CD14-positive monocyte (primary cell): Measurements from ENCODE around the gene KIAA0586. TPM values are rescaled to one million over a fixed set of nuclear protein-coding genes. Genes with fewer than 3 reads are reported as not detected.
"Not testable (repeated sequence)": the region's sequence is repeated elsewhere in the genome, so short reads cannot be mapped to it uniquely, and the experiment has no call there.

Source experiments
- DNase-seq, 3 donors: peaks; one replicate each; pipeline ENCODE4 v3.0.0-alpha.2; 2011 to 2022
- H2AFZ ChIP-seq: 2 replicates; pipeline ENCODE4 v1.6.0; 2012; ENCODE audit warnings: mild to moderate bottlenecking, low read depth, low read length, inconsistent platforms; ENCODE audit not compliant: insufficient read depth, poor library complexity, severe bottlenecking
- H3K27ac ChIP-seq, 2 donors: 1 replicate in 1 of 2; 2 replicates in 1 of 2; pipeline ENCODE4 v1.5.1; 2012 to 2013; ENCODE audit warnings: low read length in 2 of 2, control low read depth in 1 of 2, inconsistent platforms in 1 of 2, low read depth in 1 of 2, mild to moderate bottlenecking in 1 of 2
- H3K27me3 ChIP-seq, 2 donors: one replicate each; pipeline versions ENCODE4 v1.6.0 to v1.6.1; 2011 to 2013; ENCODE audit warnings: low read length in 2 of 2; ENCODE audit not compliant: control insufficient read depth in 2 of 2, insufficient read depth in 2 of 2
- H3K36me3 ChIP-seq, 2 donors: replicated peaks in 1 of 2; 1 replicate in 1 of 2; 2 replicates in 1 of 2; pipeline versions ENCODE4 v1.5.1 to v1.6.1; 2012 to 2013; ENCODE audit warnings: low read length in 2 of 2, control low read depth in 1 of 2, inconsistent platforms in 1 of 2, mild to moderate bottlenecking in 1 of 2; ENCODE audit not compliant: insufficient read depth in 2 of 2, control insufficient read depth in 1 of 2
- H3K4me1 ChIP-seq, 2 donors: 1 replicate in 1 of 2; 2 replicates in 1 of 2; pipeline versions ENCODE4 v1.5.1 to v1.6.1; 2012 to 2013; ENCODE audit warnings: low read length in 2 of 2, control low read depth in 1 of 2, inconsistent platforms in 1 of 2, mild to moderate bottlenecking in 1 of 2, moderate library complexity in 1 of 2; ENCODE audit not compliant: insufficient read depth in 2 of 2, control insufficient read depth in 1 of 2
- H3K4me2 ChIP-seq: replicated peaks from 2 replicates; pipeline ENCODE3; 2012; ENCODE audit warnings: low read length, moderate library complexity, mild to moderate bottlenecking; ENCODE audit not compliant: poor library complexity, severe bottlenecking; ENCODE audit errors: extremely low read depth
- H3K4me3 ChIP-seq, 3 experiments: fragments of 200-600 bp in 1 of 3; sonication (generic) in 1 of 3; replicated peaks in 1 of 3; 1 replicate in 2 of 3; 2 replicates in 1 of 3; pipeline ENCODE4 v1.5.1; 2011 to 2013; ENCODE audit warnings: low read length in 3 of 3, mild to moderate bottlenecking in 3 of 3, control low read depth in 2 of 3, low read depth in 2 of 3, inconsistent platforms in 1 of 3, moderate library complexity in 1 of 3
- H3K79me2 ChIP-seq: 2 replicates; pipeline ENCODE4 v1.6.0; 2012; ENCODE audit warnings: mild to moderate bottlenecking, control low read depth, inconsistent platforms, low read length, moderate library complexity; ENCODE audit not compliant: insufficient read depth
- H3K9ac ChIP-seq: 2 replicates; pipeline ENCODE4 v1.6.0; 2017; ENCODE audit warnings: low read length, mild to moderate bottlenecking; ENCODE audit not compliant: insufficient read depth, poor library complexity, severe bottlenecking
- H3K9me3 ChIP-seq, 2 donors: replicated peaks in 1 of 2; 1 replicate in 1 of 2; 2 replicates in 1 of 2; pipeline versions ENCODE4 v1.5.1 to v1.6.1; 2012 to 2013; ENCODE audit warnings: low read length in 2 of 2, control low read depth in 1 of 2; ENCODE audit not compliant: control insufficient read depth in 1 of 2, insufficient read depth in 1 of 2
- H4K20me1 ChIP-seq: 2 replicates; pipeline ENCODE4 v1.6.0; 2012; ENCODE audit warnings: mild to moderate bottlenecking, low read length, control low read depth, moderate library complexity; ENCODE audit not compliant: insufficient read depth
- H3K27ac Mint-ChIP-seq, 7 donors: one replicate each; pipeline ENCODE4 v1.8.0; 2020; ENCODE audit warnings: mild to moderate bottlenecking in 7 of 7, mixed read lengths in 7 of 7, moderate library complexity in 6 of 7, inconsistent platforms in 2 of 7
- H3K27me3 Mint-ChIP-seq, 3 donors: one replicate each; pipeline ENCODE4 v1.8.0; 2021 to 2022; ENCODE audit warnings: low read depth in 3 of 3, mild to moderate bottlenecking in 3 of 3, mixed read lengths in 3 of 3, moderate library complexity in 3 of 3, inconsistent platforms in 1 of 3
- H3K36me3 Mint-ChIP-seq, 2 donors: one replicate each; pipeline ENCODE4 v1.8.0; 2020; ENCODE audit warnings: mixed read lengths in 2 of 2, inconsistent platforms in 1 of 2, mild to moderate bottlenecking in 1 of 2
- H3K4me1 Mint-ChIP-seq: one replicate; pipeline ENCODE4 v1.8.0; 2020; ENCODE audit warnings: mild to moderate bottlenecking, mixed read lengths
- H3K4me3 Mint-ChIP-seq, 2 donors: one replicate each; pipeline ENCODE4 v1.8.0; 2020; ENCODE audit warnings: mild to moderate bottlenecking in 2 of 2, mixed read lengths in 2 of 2, moderate library complexity in 1 of 2
- H3K9me3 Mint-ChIP-seq, 7 donors: one replicate each; pipeline ENCODE4 v1.8.0; 2020 to 2022; ENCODE audit warnings: mixed read lengths in 7 of 7, mild to moderate bottlenecking in 6 of 7, moderate library complexity in 6 of 7, inconsistent platforms in 2 of 7
- WGBS: methylation state at CpG from one replicate; pipeline ENCODE4 v1.1.5; 2013; ENCODE audit warnings: missing lambda C conversion rate; ENCODE audit not compliant: insufficient coverage; 5-methylcytosine and 5-hydroxymethylcytosine counted together
- intact Hi-C, 2 donors: fragments of 100-400 bp; cut with micrococcal nuclease; formaldehyde crosslinking; loops; one replicate each; pipeline versions ENCODE4 v1.15.0 to v1.15.1; 2023
- polyA plus RNA-seq, 3 donors: library from polyadenylated mRNA; depleted of rRNA in 1 of 3; unstranded in 2 of 3; stranded (reverse) in 1 of 3; fragments of 300-500 nt in 2 of 3; fragments of >200 nt in 1 of 3; fragmentation: Illumina TruSeq in 2 of 3; gene quantifications; 1 replicate in 2 of 3; 2 replicates in 1 of 3; pipeline ENCODE4 v1.2.3, GENCODE V29; 2012 to 2021
- TF ChIP-seq, protein P1 (sequence below): fragments of 200-600 bp; IDR thresholded peaks from one replicate; pipeline ENCODE4 v1.8.0; 2022; ENCODE audit warnings: antibody characterized with exemption, mild to moderate bottlenecking

Gene KIAA0586
- polyA plus RNA-seq, 3 donors = 3.4 to 7.5 (median 4.4) TPM

DNA sequence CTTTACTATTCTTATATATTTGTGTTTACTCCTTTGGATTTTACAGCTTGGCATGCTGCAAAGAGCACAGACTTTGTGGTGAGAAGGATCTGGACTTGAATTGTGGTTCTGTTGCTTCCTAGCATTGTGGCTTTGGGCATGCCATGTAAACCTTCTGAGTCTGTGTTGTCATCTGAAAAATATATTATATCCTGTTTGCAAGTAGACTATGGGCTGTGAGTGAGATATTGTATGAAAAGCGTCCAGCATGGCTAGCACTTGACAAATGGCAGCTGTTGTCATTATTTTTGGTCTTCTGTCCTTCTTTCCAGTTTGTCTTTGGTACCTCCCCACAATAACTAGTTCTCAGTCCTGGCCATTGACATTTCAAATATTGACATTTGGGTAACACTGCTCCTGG is 148.4 kb downstream of the KIAA0586 start:
- Mint-ChIP-seq H3K4me1 (no peaks in the 10 kb centered on the region), H3K27me3 (peaks cover 2 to 4% (median 3%) of the 10 kb centered on the region in 3 donors), H3K4me3 (no peak overlapping the region), H3K27ac (no peak overlapping the region), H3K9me3 (peaks cover 0 to 2% (median 0%) of the 10 kb centered on the region in 7 donors), H3K36me3 (no peaks in the 10 kb centered on the region)
- Histone ChIP-seq H4K20me1 (no peaks in the 10 kb centered on the region), H3K27ac (no peak overlapping the region), H3K79me2 (no peaks in the 10 kb centered on the region), H3K9me3 (no peaks in the 10 kb centered on the region), H3K4me2 (no peak overlapping the region), H2AFZ (no peak overlapping the region), H3K4me1 (no peaks in the 10 kb centered on the region), H3K9ac (no peak overlapping the region), H3K36me3 (no peaks in the 10 kb centered on the region), H3K27me3 (no peaks in the 10 kb centered on the region), H3K4me3 (no peak overlapping the region)
- TF ChIP-seq, protein P1, sequence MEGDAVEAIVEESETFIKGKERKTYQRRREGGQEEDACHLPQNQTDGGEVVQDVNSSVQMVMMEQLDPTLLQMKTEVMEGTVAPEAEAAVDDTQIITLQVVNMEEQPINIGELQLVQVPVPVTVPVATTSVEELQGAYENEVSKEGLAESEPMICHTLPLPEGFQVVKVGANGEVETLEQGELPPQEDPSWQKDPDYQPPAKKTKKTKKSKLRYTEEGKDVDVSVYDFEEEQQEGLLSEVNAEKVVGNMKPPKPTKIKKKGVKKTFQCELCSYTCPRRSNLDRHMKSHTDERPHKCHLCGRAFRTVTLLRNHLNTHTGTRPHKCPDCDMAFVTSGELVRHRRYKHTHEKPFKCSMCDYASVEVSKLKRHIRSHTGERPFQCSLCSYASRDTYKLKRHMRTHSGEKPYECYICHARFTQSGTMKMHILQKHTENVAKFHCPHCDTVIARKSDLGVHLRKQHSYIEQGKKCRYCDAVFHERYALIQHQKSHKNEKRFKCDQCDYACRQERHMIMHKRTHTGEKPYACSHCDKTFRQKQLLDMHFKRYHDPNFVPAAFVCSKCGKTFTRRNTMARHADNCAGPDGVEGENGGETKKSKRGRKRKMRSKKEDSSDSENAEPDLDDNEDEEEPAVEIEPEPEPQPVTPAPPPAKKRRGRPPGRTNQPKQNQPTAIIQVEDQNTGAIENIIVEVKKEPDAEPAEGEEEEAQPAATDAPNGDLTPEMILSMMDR = no peak
- intact Hi-C loops = no loop called here
- no peak for DNase-seq
- no CpG with 5 or more reads among the region's 1 CpG for WGBS

DNA sequence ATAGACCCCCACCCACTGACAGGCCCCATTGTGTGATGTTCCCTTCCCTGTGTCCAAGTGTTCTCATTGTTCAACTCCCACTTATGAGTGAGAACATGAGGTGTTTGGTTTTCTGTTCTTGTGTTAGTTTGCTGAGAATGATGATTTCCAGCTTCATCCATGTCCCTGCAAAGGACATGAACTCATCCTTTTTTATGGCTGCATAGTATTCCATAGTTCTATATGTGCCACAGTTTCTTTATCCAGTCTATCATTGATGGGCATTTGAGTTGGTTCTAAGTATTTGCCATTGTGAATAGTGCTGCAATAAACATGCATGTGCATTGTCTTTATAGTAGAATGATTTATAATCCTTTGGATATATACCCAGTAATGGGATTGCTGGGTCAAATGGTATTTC is 152.5 kb downstream of the KIAA0586 start:
- H3K4me1 ChIP-seq, H3K4me3 Mint-ChIP-seq, H3K27me3 Mint-ChIP-seq, H3K27me3 ChIP-seq, H3K4me3 ChIP-seq, DNase-seq, H3K9ac ChIP-seq, H3K36me3 ChIP-seq, H3K27ac ChIP-seq, H4K20me1 ChIP-seq, H3K36me3 Mint-ChIP-seq, H3K4me1 Mint-ChIP-seq, H3K9me3 ChIP-seq, H2AFZ ChIP-seq, H3K27ac Mint-ChIP-seq, H3K79me2 ChIP-seq, intact Hi-C loops, H3K4me2 ChIP-seq: not testable (repeated sequence)
- H3K9me3 Mint-ChIP-seq = peaks cover 2 to 15% (median 6%) of the 10 kb centered on the region in 7 donors

DNA sequence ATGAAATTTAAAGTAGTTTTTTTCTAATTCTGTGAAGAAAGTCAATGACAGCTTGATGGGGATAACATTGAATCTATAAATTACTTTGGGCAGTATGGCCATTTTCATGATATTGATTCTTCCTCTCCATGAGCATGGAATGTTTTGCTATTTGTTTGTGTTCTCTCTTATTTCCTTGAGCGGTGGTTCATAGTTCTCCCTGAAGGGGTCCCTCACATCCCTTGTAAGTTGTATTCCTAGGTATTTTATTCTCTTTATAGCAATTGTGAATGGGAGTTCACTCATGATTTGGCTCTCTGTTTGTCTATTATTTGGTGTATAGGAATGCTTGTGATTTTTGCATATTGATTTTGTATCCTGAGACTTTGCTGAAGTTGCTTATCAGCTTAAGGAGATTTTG is 153.9 kb downstream of the KIAA0586 start:
- H3K27me3 ChIP-seq, H3K27me3 Mint-ChIP-seq, H2AFZ ChIP-seq, H4K20me1 ChIP-seq, H3K9me3 ChIP-seq, H3K27ac ChIP-seq, H3K4me1 Mint-ChIP-seq, H3K4me1 ChIP-seq, H3K79me2 ChIP-seq, H3K27ac Mint-ChIP-seq, H3K9ac ChIP-seq, H3K4me3 ChIP-seq, H3K4me2 ChIP-seq, DNase-seq, intact Hi-C loops, H3K4me3 Mint-ChIP-seq, H3K36me3 Mint-ChIP-seq, H3K36me3 ChIP-seq: not testable (repeated sequence)
- no CpG with 5 or more reads among the region's 1 CpG for WGBS
- H3K9me3 Mint-ChIP-seq = peaks cover 2 to 15% (median 6%) of the 10 kb centered on the region in 7 donors
